ENCODE data around the gene CHCHD4. TPM values are rescaled to one million over a fixed set of nuclear protein-coding genes. Genes with fewer than 3 reads are reported as not detected.

CHCHD4 gene
- total and polyA plus RNA-seq, 2 of the 13 experiments (the other 11 are each of a cell fraction or from before 2014, with no cell fraction given) = 15.8 to 24.1 TPM

GRCh38 chr3:14064910-14065309, 59.8 kb downstream of the CHCHD4 start:
- ChIA-PET CTCF (ENCODE audit: low intra/inter-chr PET ratio, low total read pairs) (no interaction called here), POLR2A (no interaction called here)
- H3K79me2 ChIP-seq (ENCODE audit: insufficient read depth, low read length) = no peaks in the 10 kb centered on the region
- H3K27ac ChIP-seq (ENCODE audit: extremely low read length, insufficient read depth, low read length) = no peak overlapping the region
- no peak for DNase-seq (ENCODE audit: low spot score)
- H3K27me3 ChIP-seq (ENCODE audit: control insufficient read depth in 1 of 2, insufficient read depth in 2 of 2, low read length in 2 of 2) = 0 out of 5 replicates have a peak, but pooled peaks cover 3% of the 10 kb centered on the region in 2 experiments
- no peaks in the 10 kb centered on the region for H3K36me3 ChIP-seq (replicated peaks in 1 of 2; ENCODE audit: control insufficient read depth in 1 of 2, insufficient read depth in 2 of 2, low read length in 2 of 2)
- intact Hi-C loops (cut with micrococcal nuclease; ENCODE audit: unreplicated experiment) (no loop called here), in situ Hi-C loops (cut with HindIII; ENCODE audit: extremely low pct_ligation_motif_present, low pct_unique_long_range_greater_than_20kb) (no loop called here)
- H3K4me3 ChIP-seq (replicated peaks in 1 of 3; ENCODE audit: insufficient read depth in 1 of 3, low read depth in 2 of 3, low read length in 3 of 3) = no peak overlapping the region
- BruUV-seq (replicated peaks) = no TSS peak
- H3K9me3 ChIP-seq (ENCODE audit: low read length) = no peaks in the 10 kb centered on the region
- 0 out of 2 replicates have a peak, but pooled peaks cover 3% of the 10 kb centered on the region for H4K20me1 ChIP-seq (ENCODE audit: insufficient read depth, low read length)
- H3K4me2 ChIP-seq (ENCODE audit: low read depth, low read length) = no peak overlapping the region
- FAIRE-seq = no peak
- H3K4me1 ChIP-seq (ENCODE audit: insufficient read depth, low read length) = no peaks in the 10 kb centered on the region
- WGBS (ENCODE audit: low lambda C conversion rate) = 7% methylated on average over 4 of the region's 4 CpGs
- H3K9ac ChIP-seq (ENCODE audit: insufficient read depth, low read depth, low read length) = no peak overlapping the region
- no peak for ATAC-seq
- no peak overlapping the region for H2AFZ ChIP-seq (ENCODE audit: low read length)
- TF ChIP-seq SNAPC4 (CRISPR knock-in tag; IDR thresholded peaks at IDR 0.05) (no peak), ZBTB37 (CRISPR knock-in tag; IDR thresholded peaks at IDR 0.05) (no peak), ZNF598 (CRISPR knock-in tag; IDR thresholded peaks at IDR 0.05; ENCODE audit: borderline replicate concordance) (no peak), MXI1 (IDR thresholded peaks at IDR 0.05; ENCODE audit: borderline replicate concordance, low read depth, low read length) (no peak), HDAC1 (CRISPR knock-in tag; IDR thresholded peaks at IDR 0.05) (no peak), CBX5 (CRISPR knock-in tag; IDR thresholded peaks at IDR 0.05; ENCODE audit: borderline replicate concordance) (no peak)
- TF ChIP-seq, protein P1, sequence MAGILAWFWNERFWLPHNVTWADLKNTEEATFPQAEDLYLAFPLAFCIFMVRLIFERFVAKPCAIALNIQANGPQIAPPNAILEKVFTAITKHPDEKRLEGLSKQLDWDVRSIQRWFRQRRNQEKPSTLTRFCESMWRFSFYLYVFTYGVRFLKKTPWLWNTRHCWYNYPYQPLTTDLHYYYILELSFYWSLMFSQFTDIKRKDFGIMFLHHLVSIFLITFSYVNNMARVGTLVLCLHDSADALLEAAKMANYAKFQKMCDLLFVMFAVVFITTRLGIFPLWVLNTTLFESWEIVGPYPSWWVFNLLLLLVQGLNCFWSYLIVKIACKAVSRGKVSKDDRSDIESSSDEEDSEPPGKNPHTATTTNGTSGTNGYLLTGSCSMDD (CRISPR knock-in tag; IDR thresholded peaks at IDR 0.05) = no peak
- TF ChIP-seq, protein P2, sequence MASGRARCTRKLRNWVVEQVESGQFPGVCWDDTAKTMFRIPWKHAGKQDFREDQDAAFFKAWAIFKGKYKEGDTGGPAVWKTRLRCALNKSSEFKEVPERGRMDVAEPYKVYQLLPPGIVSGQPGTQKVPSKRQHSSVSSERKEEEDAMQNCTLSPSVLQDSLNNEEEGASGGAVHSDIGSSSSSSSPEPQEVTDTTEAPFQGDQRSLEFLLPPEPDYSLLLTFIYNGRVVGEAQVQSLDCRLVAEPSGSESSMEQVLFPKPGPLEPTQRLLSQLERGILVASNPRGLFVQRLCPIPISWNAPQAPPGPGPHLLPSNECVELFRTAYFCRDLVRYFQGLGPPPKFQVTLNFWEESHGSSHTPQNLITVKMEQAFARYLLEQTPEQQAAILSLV (CRISPR knock-in tag; IDR thresholded peaks at IDR 0.05; ENCODE audit: borderline replicate concordance) = no peak
- TF ChIP-seq, protein P3, sequence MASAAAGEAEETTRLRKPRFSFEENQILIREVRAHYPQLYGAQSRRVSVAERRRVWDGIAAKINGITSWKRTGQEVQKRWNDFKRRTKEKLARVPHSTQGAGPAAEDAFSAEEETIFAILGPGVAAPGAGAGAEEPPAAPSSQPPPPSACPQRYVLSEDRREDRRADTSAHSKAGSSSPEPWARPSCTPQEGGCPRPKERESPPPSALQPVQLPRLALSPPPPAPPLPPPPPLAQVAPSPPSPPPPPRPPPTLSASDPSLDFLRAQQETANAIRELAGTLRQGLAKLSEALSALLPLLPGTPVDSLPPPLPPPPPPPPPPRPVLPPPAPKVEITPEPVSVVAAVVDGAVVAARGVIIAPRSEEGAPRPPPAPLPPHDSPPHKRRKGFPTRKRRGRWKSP (CRISPR knock-in tag; IDR thresholded peaks at IDR 0.05) = no peak
